NB4 (cell line): ENCODE data around the gene ELOVL7.

Experiments
- MYC ChIP-seq: IDR thresholded peaks from 2 replicates; pipeline ENCODE4 v1.6.1; 2011; ENCODE audit warnings: low read depth, low read length
- POLR2A ChIP-seq: IDR thresholded peaks from 2 replicates; pipeline ENCODE4 v1.6.1; 2011; ENCODE audit warnings: mild to moderate bottlenecking; ENCODE audit not compliant: insufficient read length; ENCODE audit errors: extremely low read depth
- TF ChIP-seq, protein P1 (sequence below): IDR thresholded peaks from one replicate; pipeline ENCODE4 v1.5.1; 2012; ENCODE audit warnings: low read depth, low read length

DNA sequence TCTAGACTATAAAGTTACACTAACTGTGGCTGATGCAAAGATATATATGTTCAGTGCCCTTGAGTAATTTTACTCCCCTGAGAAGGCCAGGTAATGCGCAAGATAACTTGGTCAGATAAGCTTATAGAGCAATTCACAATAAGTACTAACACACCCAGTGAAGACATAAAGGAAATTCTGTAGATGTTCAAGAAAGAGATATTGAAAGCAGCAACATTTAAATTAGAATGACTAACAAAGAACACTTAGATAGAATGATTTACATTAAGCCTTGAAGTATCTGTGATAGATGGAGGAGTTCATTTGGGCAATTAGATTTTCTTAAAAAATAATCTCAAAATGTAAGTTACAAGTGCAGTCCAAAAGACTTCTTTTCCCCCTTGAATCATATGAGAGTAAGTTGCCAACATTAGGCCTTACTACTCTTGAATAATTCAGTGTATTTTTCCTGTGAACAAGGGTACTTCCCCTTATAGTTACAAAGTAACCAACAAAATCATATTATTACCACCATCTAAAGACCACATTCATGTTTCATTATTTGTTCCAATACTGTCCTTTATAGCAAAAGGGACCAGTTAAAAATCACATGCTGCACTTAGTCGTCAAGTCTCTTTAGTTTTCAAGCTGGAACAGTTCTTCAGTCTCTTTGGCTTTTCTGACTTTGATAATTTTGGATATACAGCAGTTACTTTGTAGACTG is 44.4 kb upstream of the ELOVL7 start:
- TF ChIP-seq POLR2A, result no peak
- TF ChIP-seq, protein P1, sequence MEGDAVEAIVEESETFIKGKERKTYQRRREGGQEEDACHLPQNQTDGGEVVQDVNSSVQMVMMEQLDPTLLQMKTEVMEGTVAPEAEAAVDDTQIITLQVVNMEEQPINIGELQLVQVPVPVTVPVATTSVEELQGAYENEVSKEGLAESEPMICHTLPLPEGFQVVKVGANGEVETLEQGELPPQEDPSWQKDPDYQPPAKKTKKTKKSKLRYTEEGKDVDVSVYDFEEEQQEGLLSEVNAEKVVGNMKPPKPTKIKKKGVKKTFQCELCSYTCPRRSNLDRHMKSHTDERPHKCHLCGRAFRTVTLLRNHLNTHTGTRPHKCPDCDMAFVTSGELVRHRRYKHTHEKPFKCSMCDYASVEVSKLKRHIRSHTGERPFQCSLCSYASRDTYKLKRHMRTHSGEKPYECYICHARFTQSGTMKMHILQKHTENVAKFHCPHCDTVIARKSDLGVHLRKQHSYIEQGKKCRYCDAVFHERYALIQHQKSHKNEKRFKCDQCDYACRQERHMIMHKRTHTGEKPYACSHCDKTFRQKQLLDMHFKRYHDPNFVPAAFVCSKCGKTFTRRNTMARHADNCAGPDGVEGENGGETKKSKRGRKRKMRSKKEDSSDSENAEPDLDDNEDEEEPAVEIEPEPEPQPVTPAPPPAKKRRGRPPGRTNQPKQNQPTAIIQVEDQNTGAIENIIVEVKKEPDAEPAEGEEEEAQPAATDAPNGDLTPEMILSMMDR, result no peak
- no peak for TF ChIP-seq MYC
